Measurements from ENCODE around the gene PLAAT5.

PLAAT5 gene

DNA sequence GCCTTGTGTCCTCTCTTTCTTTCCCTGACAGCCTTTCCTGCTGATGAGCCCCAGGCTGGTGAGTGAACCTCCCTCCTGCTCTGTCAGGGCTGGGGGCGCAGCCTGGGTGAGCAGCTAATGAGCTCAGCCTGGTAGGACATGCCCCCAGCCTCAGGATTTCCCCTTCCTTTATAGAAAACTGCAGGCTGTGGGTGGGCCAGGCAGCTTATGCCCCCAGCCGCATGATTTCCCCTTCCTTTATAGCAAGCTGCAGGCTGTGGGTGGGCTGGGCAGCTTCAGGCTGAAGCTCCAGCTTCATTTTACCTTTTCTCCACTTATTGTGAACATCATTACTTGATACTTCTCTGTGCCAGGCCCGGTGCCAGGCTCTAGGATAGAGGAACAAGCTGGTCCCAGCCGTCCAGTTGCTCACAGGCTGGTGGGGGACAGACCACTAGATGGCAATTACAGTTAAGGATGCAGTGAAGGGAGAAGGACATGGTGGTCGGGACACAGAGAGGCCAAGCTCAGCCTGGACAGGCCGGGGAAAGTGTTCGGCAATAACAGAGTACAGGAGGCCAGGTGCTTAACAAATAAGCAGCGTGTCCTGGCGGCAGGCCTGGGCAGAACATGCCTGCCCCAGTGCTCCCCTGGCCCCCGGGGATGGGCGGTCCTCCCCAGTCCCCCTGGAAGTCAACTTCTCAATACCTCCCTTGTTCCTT is 20.2 kb upstream of the PLAAT5 start:
- no peak for DNase-seq

DNA sequence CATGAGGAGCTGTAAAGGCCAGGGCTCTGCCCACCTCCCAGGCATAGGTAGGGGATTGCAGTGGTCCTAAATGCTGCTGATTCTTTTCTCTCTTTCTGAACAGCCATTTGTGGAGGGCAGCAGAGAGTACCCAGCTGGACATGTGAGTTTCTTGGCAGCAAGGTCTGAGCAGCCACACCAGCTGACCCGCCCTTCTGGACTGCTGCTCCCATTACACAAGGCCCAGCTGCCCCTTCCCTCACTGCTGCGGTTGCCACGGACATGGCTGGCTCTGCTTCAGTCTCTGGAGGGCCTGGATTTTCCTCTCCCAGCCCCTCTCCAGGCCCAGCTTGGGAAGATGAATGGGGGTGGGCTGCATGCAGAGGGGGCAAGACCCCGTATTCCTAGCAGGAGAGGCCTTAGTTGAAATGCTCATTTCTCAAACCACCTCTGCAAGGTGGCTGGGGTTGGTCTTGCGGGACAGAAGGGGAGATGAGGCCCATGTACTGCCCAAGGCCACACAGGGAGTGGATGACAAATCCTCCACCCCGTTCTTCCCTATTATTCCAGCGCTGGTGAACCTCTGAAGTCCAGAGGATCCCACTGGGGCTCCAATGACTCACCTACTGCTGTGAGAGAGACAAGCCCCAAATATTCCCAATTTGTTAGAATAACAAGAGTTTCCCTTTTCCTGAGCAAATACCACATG is 19.5 kb upstream of the PLAAT5 start:
- DNase-seq, result no peak

DNA sequence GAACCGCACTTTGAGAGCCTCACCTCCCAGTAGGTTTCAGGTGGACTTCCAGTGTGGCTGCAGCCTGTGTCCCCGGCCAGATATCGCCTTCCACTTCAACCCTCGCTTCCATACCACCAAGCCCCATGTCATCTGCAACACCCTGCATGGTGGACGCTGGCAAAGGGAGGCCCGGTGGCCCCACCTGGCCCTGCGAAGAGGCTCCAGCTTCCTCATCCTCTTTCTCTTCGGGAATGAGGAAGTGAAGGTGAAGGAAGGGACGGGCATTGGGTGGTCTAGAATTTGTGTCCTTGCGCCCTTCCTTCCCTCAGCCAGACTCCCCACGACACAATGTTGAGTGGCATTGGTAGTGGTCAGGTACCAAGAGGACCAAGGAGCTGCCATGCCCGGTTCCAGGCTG is 17.8 kb upstream of the PLAAT5 start:
- no peak for DNase-seq

DNA sequence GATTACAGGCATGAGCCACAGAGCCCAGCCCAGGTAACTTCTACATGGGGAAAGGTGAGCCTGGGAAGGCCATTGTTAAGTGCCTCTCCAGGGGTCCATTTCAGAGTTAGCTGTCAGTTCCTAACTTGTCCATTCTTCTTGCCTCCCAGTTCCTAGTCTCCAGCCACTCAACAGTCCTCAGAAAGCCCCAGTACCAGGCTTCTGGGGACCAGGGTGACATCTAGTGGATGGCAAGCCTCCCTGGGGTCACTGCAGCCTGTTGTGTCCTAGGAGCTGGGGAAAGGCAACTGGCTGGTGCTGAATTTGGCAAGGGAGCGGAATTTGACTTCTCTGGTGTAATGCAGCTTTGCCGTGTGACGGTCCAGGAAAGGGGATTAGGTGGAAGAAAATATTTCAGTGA is 17.0 kb upstream of the PLAAT5 start:
- no peak for DNase-seq

DNA sequence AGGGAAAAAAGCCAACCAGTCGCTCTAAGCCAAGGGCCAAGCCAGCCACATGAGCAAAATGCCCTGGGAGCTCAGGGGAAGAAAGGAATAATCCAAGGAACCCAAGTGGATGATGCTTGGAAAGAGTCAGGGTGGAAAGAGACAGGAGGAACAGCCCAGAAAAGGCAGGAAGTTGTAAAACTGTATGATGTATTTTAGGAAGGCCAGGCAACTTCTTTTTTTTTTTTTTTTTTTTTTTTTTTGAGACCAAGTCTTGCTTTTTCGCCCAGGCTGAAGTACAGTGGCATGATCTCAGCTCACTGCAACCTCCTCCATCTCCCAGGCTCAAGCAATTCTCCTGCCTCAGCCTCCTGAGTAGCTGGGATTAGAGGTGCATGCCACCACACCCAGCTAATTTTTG is 16.5 kb upstream of the PLAAT5 start:
- no peak for DNase-seq

DNA sequence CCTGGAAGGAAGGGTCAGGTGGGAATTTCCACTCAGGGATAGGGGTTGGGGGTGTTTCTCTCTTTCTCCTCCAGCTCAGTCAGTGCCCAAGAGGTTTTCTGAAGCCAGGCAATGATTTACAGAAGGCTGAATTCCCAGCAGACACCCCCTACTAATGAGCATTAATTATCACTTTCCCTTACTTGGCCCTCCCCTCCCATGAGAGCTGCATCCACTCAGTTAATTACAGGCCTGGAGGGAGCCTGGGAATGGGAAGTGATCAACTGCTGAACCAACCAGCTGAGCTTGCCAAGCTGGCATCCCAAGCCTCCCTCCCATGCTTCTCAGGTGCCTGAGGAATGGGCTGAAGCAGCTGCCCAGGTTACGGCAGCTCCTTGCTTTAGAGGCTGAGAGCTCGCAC is 15.9 kb upstream of the PLAAT5 start:
- no peak for DNase-seq

DNA sequence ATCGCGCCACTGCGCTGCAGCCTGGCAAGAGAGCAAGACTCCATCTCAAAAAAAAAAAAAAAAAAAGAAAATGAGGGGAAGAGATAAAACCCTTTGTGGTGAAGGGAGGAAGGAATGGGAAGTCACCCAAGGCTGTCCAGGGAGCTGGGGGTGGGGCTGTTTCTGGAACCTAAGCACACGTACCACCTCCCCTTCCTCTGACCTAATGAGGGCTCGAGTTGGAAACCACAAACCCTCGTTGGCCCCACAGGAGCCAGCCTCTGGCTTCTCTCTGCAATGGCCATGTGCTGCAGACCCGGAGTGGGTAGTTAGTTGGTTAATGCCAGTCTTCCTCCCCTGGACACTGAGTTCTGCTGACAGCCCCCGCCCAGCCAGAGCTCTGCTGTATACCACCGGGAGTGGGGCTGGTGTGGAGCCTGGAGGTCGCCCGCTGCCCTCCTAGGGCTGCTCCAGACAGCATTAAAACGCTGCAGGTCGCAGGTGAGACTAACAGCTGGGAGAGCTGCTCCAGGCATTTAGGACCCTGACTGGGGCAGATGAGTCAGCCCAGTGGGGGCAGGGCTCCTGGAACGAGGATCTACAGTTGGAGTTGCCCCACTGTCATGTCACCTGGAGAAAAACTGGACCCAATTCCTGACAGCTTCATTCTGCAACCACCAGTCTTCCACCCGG is 15.0 kb upstream of the PLAAT5 start, which contains the start of gene LGALS12:
LGALS12 (plus strand) TSS at position 228 of the 672 bp plus-strand sequence; CDS start at position 603, 375 bp downstream.
- DNase-seq, result no peak

DNA sequence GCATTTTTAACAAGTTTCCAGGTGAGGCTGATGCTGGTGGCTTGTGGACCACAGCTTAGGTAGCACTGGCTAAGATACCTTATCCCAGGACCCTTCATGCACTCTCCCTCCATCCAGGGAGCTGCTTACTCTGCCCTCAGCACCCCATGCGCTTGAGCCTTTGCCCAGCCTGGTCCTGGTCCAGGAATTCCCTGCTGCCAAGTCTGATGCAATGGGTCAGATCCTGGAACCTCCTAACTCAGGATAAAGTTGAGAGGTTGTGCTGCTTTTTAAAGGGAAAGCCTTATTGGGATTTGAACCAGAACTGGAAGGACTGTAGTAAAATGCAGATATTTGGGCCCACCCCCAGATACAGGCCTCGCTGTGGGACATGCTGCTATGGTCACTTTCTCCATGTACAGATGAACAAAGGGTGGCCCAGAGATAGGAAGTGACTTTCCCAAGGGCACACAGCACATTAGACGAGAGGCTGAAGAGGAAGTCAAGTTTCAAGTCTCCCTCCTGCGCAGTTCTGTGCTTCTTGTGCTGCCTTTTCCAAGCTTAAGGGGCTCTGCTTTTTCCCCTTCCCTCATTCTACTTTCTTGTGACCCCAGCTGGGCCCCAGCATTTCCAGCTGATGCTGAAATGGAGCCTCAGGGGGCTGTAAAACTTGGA is 14.1 kb upstream of the PLAAT5 start:
- DNase-seq, result no peak

DNA sequence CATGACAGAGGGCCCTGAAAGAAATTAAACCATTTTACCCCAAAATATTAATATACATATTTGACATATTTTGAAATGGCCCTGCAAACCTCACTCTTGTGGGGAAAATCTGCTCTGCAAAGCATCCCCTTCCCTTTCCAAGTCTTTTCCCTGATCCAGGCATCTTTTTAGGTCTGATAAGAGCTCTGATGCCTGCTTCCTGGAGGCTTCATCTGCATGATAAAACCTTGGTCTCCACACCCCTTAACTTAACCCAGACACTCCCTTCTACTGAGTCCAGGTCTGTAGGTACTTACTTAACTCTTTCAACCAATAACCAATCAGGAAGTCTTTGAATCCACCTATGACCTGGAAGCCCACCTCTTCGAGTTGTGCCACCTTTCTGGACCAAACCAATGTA is 13.1 kb upstream of the PLAAT5 start:
- no peak for DNase-seq

DNA sequence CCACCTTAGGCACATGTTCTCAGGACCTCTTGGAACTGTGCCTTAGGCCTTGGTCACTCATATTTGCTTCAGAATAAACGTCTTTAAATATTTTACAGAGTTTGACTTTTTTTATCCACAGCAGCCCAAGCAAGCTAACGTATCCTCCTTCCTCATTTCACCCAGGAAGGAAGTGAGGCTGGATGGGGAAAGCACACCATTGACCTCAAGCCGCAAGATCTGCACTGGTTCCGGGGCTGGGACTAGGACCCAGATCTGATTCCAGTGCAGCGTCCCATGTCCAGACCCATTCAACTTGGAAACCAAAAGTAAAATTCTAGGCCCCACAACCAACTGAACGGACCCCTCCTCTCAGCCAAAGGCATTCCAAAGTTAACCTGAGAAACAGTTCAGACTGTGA is 12.5 kb upstream of the PLAAT5 start:
- no peak for DNase-seq

DNA sequence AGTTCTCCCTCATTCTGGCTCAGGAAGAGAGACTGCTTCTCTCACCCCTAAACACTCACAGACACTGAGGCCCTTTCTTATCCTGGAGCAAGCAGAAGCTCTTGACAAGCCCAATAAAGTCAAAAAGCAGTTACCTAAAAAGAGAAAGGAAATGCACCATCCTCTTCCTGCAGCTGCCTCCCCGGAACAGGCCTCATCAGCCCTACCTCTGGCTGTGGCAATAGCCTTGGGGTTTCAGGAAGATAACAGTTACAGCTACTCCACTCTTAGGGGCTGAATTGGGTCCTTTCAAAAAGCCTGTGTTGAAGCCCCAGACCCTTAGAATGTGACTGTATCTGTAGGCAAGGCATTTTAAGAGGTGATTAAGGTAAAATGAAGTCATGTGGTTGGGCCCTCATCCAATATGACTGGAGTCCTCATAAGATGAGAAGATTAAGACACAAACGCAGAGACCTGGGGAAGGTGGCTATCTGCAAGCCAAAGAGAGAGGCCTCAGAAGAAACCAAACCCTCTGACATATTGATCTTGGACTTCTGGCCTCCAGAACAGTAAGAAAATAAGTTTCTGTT is 11.4 kb upstream of the PLAAT5 start:
- no peak for DNase-seq

DNA sequence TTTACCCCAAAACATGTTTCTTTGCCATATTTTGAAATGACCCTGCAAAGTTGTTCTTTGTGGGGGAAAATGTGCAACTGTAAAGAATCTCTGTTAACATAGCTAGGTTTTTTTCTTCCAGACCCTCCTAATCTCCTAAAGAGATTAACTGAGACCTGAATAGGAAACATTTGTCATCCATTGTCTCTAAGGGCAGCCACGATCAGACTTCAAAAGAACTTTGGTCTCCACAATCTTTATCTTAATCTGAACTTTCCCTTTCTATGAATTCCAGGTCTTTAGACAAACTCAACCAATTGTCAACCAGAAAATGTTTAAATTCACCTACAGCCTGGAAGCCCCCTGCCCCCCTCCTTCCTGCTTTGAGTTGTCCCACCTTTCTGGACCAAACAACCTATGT is 10.3 kb upstream of the PLAAT5 start:
- no peak for DNase-seq

DNA sequence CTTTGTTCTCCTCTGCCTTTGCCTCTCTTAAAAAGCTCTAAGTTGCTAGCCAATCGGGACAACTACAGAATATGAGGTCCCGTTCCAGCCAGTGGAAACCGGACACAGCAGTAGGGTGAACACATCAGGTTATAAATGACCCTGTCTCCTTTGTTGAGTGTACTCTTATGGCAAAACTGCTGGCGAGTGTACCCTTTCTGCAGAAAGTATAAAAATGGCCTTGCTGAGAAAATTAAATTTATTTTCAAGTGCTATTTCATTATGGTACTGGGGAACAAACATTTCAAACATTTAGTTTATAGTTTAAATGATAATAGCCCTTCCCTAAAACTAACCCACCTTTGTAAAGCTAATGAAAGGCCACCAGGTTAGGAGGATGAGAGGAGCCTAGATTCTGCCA is 8.9 kb upstream of the PLAAT5 start:
- DNase-seq, result no peak

DNA sequence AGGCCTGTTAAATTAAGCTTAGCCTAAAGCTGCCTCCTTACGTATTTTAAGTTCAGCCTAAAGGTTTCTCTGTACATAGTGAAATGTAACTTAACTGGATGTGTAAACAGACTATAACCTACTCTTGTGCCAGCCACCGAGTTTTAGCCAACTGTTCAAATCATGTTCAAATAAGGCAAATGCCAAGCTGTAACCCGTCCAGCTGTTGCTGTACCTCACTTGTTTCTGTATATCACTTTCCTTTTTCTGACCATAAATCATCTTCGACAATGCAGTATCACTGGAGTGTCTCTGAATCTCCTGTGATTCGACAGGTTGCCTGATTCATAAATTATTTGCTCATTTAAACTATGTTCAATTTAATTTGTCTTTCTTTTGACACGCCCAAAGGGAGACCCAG is 4.0 kb upstream of the PLAAT5 start:
- no peak for DNase-seq

DNA sequence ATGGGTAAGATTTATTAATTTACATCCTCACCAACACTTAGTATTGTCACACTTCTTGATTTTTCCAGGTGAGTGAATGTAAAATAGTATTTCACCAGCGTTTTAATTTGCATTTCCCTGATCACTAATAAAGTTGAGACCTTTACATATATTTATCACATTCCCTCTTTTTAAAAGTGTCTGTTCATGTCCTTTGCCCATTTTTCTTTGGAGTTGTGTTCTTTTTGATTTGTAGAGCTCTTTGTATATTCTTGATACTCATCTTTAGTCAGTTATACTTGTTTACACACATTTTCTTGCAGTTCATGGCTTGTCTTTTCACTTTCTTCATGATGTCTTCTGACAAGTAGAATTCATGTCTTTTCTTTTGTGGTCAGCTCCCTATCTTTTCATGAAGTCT is 2.2 kb upstream of the PLAAT5 start:
- DNase-seq, result no peak

DNA sequence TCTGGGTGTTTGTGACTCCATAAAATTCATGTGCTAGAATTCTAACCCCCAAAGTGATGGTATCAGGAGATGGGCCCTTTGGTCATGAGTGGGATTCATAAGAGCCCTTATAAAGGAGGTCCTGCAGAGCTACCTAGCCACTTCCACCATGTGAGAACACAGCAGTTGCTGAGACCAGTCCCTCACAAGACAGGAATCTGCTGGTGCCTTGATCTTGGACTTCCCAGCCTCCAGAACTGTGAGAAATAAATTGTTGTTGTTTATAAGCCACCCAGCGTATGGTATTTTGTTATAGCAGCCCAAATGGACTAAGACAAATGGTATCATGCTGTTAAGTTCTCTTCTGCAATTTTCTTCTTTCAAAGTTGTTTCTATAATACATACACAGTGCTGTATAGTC is 1.5 kb upstream of the PLAAT5 start:
- DNase-seq, result no peak

DNA sequence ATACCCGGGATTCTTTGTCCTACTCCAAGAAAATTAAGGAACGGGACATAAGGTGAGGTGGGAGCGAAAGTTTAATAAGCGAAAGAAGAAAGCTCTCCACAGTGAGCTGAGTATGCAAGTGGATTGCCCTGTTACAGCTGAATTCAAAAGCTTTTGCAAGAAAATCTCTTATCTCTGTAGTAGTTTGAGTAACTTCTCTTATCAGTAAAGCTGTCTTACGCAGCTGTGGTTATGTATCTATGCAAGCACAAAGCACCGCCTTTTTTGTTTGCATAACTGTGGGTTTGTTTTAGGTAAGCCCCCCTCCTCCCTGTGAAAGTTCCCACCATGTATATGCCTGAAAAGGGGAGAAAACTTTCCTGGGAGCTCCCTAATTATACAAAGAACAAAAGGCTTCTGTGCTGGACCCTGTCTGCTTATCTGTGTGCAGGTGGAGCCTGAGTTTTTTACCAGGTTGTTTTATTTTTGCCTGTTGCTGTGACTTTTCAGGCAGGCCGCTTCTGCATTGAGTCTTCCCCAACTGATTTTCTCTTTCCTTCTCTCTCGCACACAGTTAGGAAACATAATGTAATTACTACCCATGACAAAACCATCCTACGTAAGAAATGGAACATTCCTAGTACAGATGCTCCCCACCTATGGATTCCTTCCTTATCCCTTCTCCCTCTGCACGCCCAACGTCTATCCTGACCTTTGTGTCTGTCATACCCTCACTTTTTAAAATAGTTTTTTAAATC is 837 bp upstream of the PLAAT5 start:
- no peak for DNase-seq

DNA sequence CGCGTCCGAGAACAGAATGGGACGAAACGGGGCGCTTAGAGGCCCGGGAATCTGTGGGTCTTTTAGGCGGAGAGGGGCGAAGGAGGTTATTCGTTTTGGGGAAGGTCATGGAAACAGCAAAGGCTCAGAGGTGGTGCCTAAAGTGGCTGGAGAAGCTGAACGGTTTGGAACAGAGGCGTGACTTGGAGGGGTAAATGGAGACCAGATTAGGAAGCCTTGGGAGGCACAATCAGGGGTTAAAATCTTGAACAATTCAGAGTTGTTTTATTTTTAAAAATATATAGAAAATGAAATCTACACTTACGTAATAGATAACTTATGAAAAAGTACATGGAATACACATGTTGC is 247 bp upstream of the PLAAT5 start:
- DNase-seq, result no peak

DNA sequence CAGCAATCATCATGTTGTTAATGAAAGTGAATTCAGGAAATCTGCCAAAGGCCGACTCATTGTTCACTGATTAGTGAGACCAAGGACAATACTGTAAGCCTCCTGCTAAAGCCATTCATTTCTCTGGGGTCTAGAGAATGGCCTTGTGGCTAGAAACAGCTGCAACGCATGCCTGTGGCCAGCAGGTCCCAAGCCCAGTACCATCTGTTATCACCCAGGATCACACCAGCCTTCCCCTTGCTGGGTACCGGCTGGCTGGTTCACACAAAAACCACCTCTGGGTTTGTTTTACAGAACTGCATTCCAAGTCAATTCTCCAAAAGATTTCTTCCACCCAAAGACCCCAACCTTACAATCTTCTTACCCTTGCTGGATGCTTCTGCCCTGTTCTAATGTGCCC is 1.1 kb downstream of the PLAAT5 start:
- DNase-seq, result no peak

DNA sequence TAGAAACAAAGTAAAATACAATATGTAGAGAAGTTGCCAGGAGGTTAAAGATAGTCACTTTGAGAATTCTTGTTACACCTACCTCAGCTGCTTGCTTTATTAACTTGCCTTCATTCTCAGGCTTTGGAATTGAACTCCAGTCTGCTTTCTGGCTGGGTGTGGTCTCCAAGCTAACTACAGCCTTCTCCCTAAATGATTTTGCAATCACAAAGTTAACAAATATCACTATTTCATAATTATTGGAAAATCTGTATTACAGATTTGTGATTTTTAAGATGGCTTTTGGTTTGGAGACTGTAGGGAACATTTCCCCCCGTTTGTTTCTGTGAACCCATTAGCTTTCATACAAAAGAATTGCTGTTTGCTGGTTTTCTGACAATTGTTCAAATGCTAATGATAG is 2.2 kb downstream of the PLAAT5 start:
- DNase-seq, result no peak

DNA sequence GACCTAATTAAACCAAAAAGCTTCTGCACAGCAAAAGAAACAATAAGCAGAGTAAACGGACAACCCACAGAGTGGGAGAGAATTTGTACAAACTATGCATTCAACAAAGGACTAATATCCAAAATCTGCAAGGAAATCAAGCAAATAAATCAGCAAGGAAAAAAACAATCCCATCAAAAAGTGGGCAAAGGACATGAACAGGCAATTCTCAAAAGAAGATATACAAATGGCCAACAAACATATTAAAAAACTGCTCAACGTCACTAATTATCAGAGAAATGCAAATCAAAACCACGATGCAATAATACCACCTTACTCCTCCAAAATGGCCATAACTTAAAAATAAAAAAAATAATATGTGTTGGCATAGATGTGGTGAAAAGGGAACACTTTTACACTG is 5.2 kb downstream of the PLAAT5 start:
- DNase-seq, result no peak

DNA sequence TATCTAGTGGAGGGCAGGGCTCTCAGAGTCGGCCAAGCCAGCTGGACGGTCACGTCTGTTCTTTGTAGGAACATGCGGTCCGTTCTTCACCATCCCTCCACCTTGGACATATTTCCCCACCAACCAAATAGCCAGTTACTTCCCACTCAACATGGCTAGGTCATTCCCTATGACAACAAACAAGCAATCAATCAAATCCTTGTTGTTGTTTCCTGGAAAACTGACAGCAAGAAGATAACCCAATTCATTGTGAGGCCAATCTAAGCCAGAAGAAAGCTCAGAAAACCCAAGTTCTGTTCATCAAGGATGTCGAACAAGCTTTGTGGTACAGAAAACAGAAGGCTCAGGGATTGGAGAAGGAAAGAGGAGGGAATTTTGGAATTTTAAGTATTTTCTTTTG is 10.9 kb downstream of the PLAAT5 start:
- DNase-seq, result no peak

DNA sequence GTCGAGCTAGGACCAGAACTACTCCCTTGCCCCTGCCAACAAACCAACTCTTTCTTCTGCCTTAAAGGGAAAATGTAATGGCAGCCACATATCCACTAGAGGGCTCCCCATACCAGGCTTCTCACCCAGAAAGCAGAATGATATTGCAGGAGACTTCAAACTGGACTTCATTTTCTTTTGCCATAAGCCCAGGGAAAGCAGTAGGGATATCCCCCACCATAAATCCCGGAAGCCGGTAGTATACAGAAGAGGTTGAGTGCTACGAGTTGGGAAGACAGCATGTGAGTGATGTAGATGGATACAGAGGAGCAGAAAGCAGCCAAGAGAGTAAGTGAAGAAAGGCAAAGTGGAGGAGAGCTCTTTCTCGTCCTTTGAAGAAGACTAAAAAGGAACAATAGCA is 12.1 kb downstream of the PLAAT5 start:
- peak; percentile 41 for DNase-seq
